H1 (cell line): Measurements from ENCODE around the gene NELL1. TPM values are rescaled to one million over a fixed set of nuclear protein-coding genes. Genes with fewer than 3 reads are reported as not detected.
A peak's percentile ranks its signal among the peaks of the same experiment; 100 is the strongest.

Source experiments
- CTCF ChIA-PET: fragments of 300-600 bp; sonication (Branson Sonifier 250); formaldehyde crosslinking; loops from one replicate; lab custom pipeline; 2021; ENCODE audit not compliant: partially characterized antibody; lab: Charles Lee
- POLR2A ChIA-PET: fragments of 300-600 bp; sonication (Branson Sonifier 250); formaldehyde crosslinking; loops from one replicate; lab custom pipeline; 2021; ENCODE audit warnings: inconsistent platforms; ENCODE audit not compliant: partially characterized antibody; lab: Charles Lee
- DNase-seq, 2 experiments: peaks; one replicate each; pipeline versions ENCODE4 v3.0.0 to v3.0.0-alpha.2; 2010 to 2022; ENCODE audit warnings: low spot score in 2 of 2, low read depth in 1 of 2, mixed read lengths in 1 of 2
- FAIRE-seq: peaks from 2 replicates; lab custom pipeline; 2011; peaks lifted over from hg19 to GRCh38; lab: Jason Lieb, UNC
- H2AFZ ChIP-seq: 2 replicates; pipeline ENCODE4 v1.8.1; 2012; ENCODE audit warnings: low read length, inconsistent platforms
- H2AK5ac ChIP-seq: 2 replicates; pipeline ENCODE4 v1.6.1; 2013; ENCODE audit warnings: low read depth, low read length
- H2BK120ac ChIP-seq: replicated peaks from 2 replicates; pipeline ENCODE3; 2013; ENCODE audit warnings: low read depth, low read length, inconsistent platforms
- H2BK12ac ChIP-seq: 2 replicates; pipeline ENCODE4 v1.6.1; 2013; ENCODE audit warnings: low read depth, low read length
- H2BK15ac ChIP-seq: 2 replicates; pipeline ENCODE4 v1.6.1; 2013; ENCODE audit warnings: low read length
- H2BK20ac ChIP-seq: 2 replicates; pipeline ENCODE4 v1.6.1; 2013; ENCODE audit warnings: low read length
- H2BK5ac ChIP-seq: 2 replicates; pipeline ENCODE4 v1.6.1; 2013; ENCODE audit warnings: low read depth, low read length
- H3K14ac ChIP-seq: 2 replicates; pipeline ENCODE4 v1.6.1; 2013; ENCODE audit warnings: inconsistent platforms; ENCODE audit not compliant: insufficient read length
- H3K18ac ChIP-seq: 2 replicates; pipeline ENCODE4 v1.6.1; 2013; ENCODE audit warnings: low read length; ENCODE audit errors: extremely low read depth
- H3K23ac ChIP-seq: 2 replicates; pipeline ENCODE4 v1.6.1; 2013; ENCODE audit warnings: inconsistent platforms; ENCODE audit not compliant: insufficient read length
- H3K23me2 ChIP-seq: 2 replicates; pipeline ENCODE4 v1.6.1; 2013; ENCODE audit warnings: low read depth, low read length
- H3K27ac ChIP-seq: 2 replicates; pipeline ENCODE4 v1.6.1; 2011; ENCODE audit warnings: low read depth, low read length, inconsistent platforms
- H3K27me3 ChIP-seq, 4 experiments: replicated peaks in 1 of 4; 1 replicate in 1 of 4; 2 replicates in 3 of 4; pipeline versions ENCODE4 v1.6.1 to v1.8.1; 2011 to 2013; ENCODE audit warnings: low read length in 3 of 4, mild to moderate bottlenecking in 3 of 4, inconsistent platforms in 2 of 4, mixed read lengths in 2 of 4, moderate library complexity in 1 of 4; ENCODE audit not compliant: control insufficient read depth in 3 of 4, insufficient read depth in 3 of 4; ENCODE audit errors: extremely low read depth in 1 of 4
- H3K36me3 ChIP-seq, 4 experiments: 2 replicates each; pipeline versions ENCODE4 v1.6.1 to v1.8.1; 2011 to 2013; ENCODE audit warnings: mild to moderate bottlenecking in 4 of 4, low read length in 3 of 4, moderate library complexity in 2 of 4, control low read depth in 1 of 4, inconsistent platforms in 1 of 4; ENCODE audit not compliant: insufficient read depth in 4 of 4, control insufficient read depth in 2 of 4
- H3K4ac ChIP-seq: replicated peaks from 2 replicates; pipeline ENCODE3; 2013; ENCODE audit warnings: low read length, low read depth, mixed read lengths, inconsistent platforms; ENCODE audit not compliant: insufficient read length
- H3K4me1 ChIP-seq, 4 experiments: replicated peaks in 1 of 4; 1 replicate in 1 of 4; 2 replicates in 3 of 4; pipeline versions ENCODE4 v1.6.1 to v1.8.1; 2011 to 2013; ENCODE audit warnings: low read length in 3 of 4, inconsistent platforms in 2 of 4, mixed read lengths in 1 of 4; ENCODE audit not compliant: insufficient read depth in 4 of 4, control insufficient read depth in 3 of 4
- H3K4me2 ChIP-seq, 2 experiments: 2 replicates each; pipeline versions ENCODE4 v1.6.1 to v1.8.1; 2011 to 2013; ENCODE audit warnings: low read depth in 2 of 2, low read length in 2 of 2, control low read depth in 1 of 2, inconsistent platforms in 1 of 2, mild to moderate bottlenecking in 1 of 2; ENCODE audit not compliant: insufficient read depth in 1 of 2
- H3K4me3 ChIP-seq, 4 experiments: fragments of 200-600, 300-600 bp in 1 of 4; sonication (generic), shearing (Covaris generic), sonication (Bioruptor Twin) in 1 of 4; 2 replicates each; pipeline versions ENCODE4 v1.5.1 to v1.8.1; 2011 to 2016; ENCODE audit warnings: low read length in 4 of 4, low read depth in 3 of 4, control low read depth in 2 of 4, inconsistent platforms in 2 of 4, mild to moderate bottlenecking in 2 of 4, mixed read lengths in 1 of 4, moderate library complexity in 1 of 4; ENCODE audit not compliant: insufficient read depth in 2 of 4; ENCODE audit errors: extremely low read depth in 1 of 4
- H3K56ac ChIP-seq: replicated peaks from 2 replicates; pipeline ENCODE3; 2013; ENCODE audit warnings: low read depth, mild to moderate bottlenecking, mixed read lengths, low read length, inconsistent platforms; ENCODE audit not compliant: insufficient read length
- H3K79me1 ChIP-seq: 2 replicates; pipeline ENCODE4 v1.6.1; 2013; ENCODE audit warnings: low read depth, low read length, control low read depth
- H3K79me2 ChIP-seq, 2 experiments: 2 replicates each; pipeline versions ENCODE4 v1.6.1 to v1.8.1; 2012 to 2013; ENCODE audit warnings: low read length in 2 of 2, mild to moderate bottlenecking in 2 of 2, inconsistent platforms in 1 of 2; ENCODE audit not compliant: insufficient read depth in 2 of 2, control insufficient read depth in 1 of 2
- H3K9ac ChIP-seq, 4 experiments: replicated peaks in 1 of 4; 1 replicate in 1 of 4; 2 replicates in 3 of 4; pipeline versions ENCODE4 v1.6.1 to v1.8.1; 2011 to 2013; ENCODE audit warnings: low read depth in 3 of 4, low read length in 3 of 4, control low read depth in 2 of 4, mild to moderate bottlenecking in 2 of 4, moderate library complexity in 2 of 4, inconsistent platforms in 1 of 4; ENCODE audit errors: extremely low read depth in 1 of 4
- H3K9me3 ChIP-seq, 2 experiments: 2 replicates each; pipeline versions ENCODE4 v1.6.1 to v1.8.1; 2012 to 2013; ENCODE audit warnings: mild to moderate bottlenecking in 2 of 2, moderate library complexity in 2 of 2, control low read depth in 1 of 2, inconsistent platforms in 1 of 2, low read depth in 1 of 2, low read length in 1 of 2, mixed read lengths in 1 of 2; ENCODE audit not compliant: insufficient read depth in 2 of 2
- H4K20me1 ChIP-seq, 2 experiments: replicated peaks in 1 of 2; 2 replicates each; pipeline versions ENCODE3 to v1.8.1; 2011 to 2013; ENCODE audit warnings: inconsistent platforms in 2 of 2, low read length in 2 of 2, mild to moderate bottlenecking in 1 of 2; ENCODE audit not compliant: insufficient read depth in 2 of 2, control insufficient read depth in 1 of 2
- H4K5ac ChIP-seq: 2 replicates; pipeline ENCODE4 v1.6.1; 2013; ENCODE audit warnings: low read length, low read depth, mixed read lengths, inconsistent platforms; ENCODE audit not compliant: insufficient read length
- H4K8ac ChIP-seq: 2 replicates; pipeline ENCODE4 v1.8.0; 2013; ENCODE audit warnings: mild to moderate bottlenecking, moderate library complexity, low read length, inconsistent platforms; ENCODE audit not compliant: insufficient read depth; ENCODE audit errors: extremely low read depth
- H4K91ac ChIP-seq: replicated peaks from 2 replicates; pipeline ENCODE3; 2013; ENCODE audit warnings: low read length, mixed read lengths, inconsistent platforms; ENCODE audit not compliant: insufficient read length
- GABPA ChIP-seq: IDR thresholded peaks from 2 replicates; pipeline ENCODE4 v1.6.1; 2011; ENCODE audit warnings: mild to moderate bottlenecking, low read length, moderate library complexity, borderline replicate concordance; ENCODE audit not compliant: insufficient read depth
- JUN ChIP-seq: IDR thresholded peaks from 2 replicates; pipeline ENCODE4 v1.6.1; 2011; ENCODE audit warnings: low read depth, mild to moderate bottlenecking, improper control_type of control experiment, low read length
- POU5F1 ChIP-seq: IDR thresholded peaks from 2 replicates; pipeline ENCODE4 v1.6.1; 2011; ENCODE audit warnings: low read depth, mild to moderate bottlenecking, low read length, moderate library complexity
- RAD21 ChIP-seq, 2 experiments: IDR thresholded peaks in 1 of 2; conservative IDR thresholded peaks in 1 of 2; 2 replicates each; pipeline ENCODE4 v1.6.1; 2011; ENCODE audit warnings: low read depth in 2 of 2, low read length in 2 of 2, improper control_type of control experiment in 1 of 2, inconsistent platforms in 1 of 2, mild to moderate bottlenecking in 1 of 2, moderate library complexity in 1 of 2
- WGBS, 2 experiments: shearing (Covaris generic) in 1 of 2; methylation state at CpG; one replicate each; pipeline versions ENCODE4 v1.1.6 to v1.1.7; 2013 to 2015; ENCODE audit warnings: low lambda C conversion rate in 2 of 2, mixed read lengths in 2 of 2, inconsistent platforms in 1 of 2, low coverage in 1 of 2, missing lambda C conversion rate in 1 of 2; ENCODE audit not compliant: insufficient replicate concordance in 2 of 2, insufficient coverage in 1 of 2, insufficient read length in 1 of 2; ENCODE audit errors: extremely low coverage in 1 of 2, missing lambda C conversion rate in 1 of 2; 5-methylcytosine and 5-hydroxymethylcytosine counted together
- polyA plus RNA-seq, 7 experiments: library from polyadenylated mRNA; depleted of rRNA in 3 of 7; stranded (reverse) in 5 of 7; unstranded in 2 of 7; fragments of >200 nt in 5 of 7; fragments of 200-250 nt in 2 of 7; gene quantifications; 1 replicate in 5 of 7; 2 replicates in 1 of 7; 4 replicates in 1 of 7; pipeline versions ENCODE4 v1.2.1 to v1.2.3, GENCODE V29; 2011 to 2013; ENCODE audit warnings: missing spikeins in 2 of 7, mixed read lengths in 2 of 7
- total RNA-seq: library from RNA; stranded (reverse); fragmentation: NEBNext Ultra II Directional; extraction: Animal tissue kit (Norgen Biotek cat#: 25700); gene quantifications from 2 replicates; pipeline ENCODE4 v1.2.1, GENCODE V29; 2021

NELL1 gene
- total and polyA plus RNA-seq, 2 of the 8 experiments (the other 6 are each of a cell fraction or from before 2014, with no cell fraction given): 0.21 TPM; not detected in 1

DNA sequence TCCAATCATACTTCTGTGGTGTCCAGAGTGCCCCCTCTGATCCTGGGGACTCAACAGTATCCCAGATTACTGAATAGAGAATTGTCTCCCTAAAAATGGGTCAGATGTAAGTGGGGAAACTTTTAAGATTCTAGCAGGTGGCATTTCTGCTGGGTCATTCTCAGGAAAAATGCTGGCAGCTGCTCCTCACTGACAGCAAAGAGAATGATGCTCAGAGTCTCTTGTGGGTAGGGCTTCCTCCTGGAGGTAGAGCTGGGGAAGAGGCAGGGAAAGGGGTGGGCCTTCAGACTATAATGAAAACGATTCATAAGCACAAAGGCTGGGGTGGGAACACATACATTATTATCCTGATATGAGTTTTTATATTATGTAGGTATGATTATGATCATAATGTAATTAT, 647.2 kb downstream of the NELL1 start:
- no peaks in the 10 kb centered on the region for H3K79me2 ChIP-seq
- no peak overlapping the region for H4K91ac ChIP-seq
- no peaks in the 10 kb centered on the region for H3K79me1 ChIP-seq
- DNase-seq (no peak), FAIRE-seq (no peak)
- H2BK20ac ChIP-seq: no peak overlapping the region
- H3K4ac ChIP-seq: no peak overlapping the region
- H3K4me1 ChIP-seq: peaks cover 0 to 1% (median 0%) of the 10 kb centered on the region in 4 experiments; a peak in 1 of 7 replicates
- no peak overlapping the region for H3K18ac ChIP-seq
- no peaks in the 10 kb centered on the region for H3K36me3 ChIP-seq
- no peaks in the 10 kb centered on the region for H3K27me3 ChIP-seq
- H4K20me1 ChIP-seq: no peaks in the 10 kb centered on the region
- no peak overlapping the region for H2AK5ac ChIP-seq
- H3K4me3 ChIP-seq: no peak overlapping the region
- H3K27ac ChIP-seq: no peak overlapping the region
- ChIA-PET CTCF (interaction anchor here (0.6 kb wide), 1 partner anchor 209 kb away, joined by 3 read pairs; no protein-coding TSS in a partner anchor), POLR2A (no interaction called here)
- no peak overlapping the region for H3K9ac ChIP-seq
- H3K4me2 ChIP-seq: no peak overlapping the region
- H2BK120ac ChIP-seq: no peak overlapping the region
- WGBS, 2 experiments: 61% methylated on average over 1 of the region's 1 CpG; no CpG with 5 or more reads in 1 of the 2 experiments
- no peak overlapping the region for H2BK12ac ChIP-seq
- no peak overlapping the region for H3K14ac ChIP-seq
- no peak overlapping the region for H4K8ac ChIP-seq
- TF ChIP-seq JUN (no peak), POU5F1 (no peak), RAD21 (IDR thresholded peaks at IDR 0.05 in 1 of 2, conservative IDR thresholded peaks at IDR 0.05 in 1 of 2; ENCODE audit: low read depth in 2 of 2, low read length in 2 of 2) (0 out of 4 replicates have a peak, but pooled peaks of 1 of the 2 experiments have one; percentile 2), GABPA (no peak)
- H2BK15ac ChIP-seq: no peak overlapping the region
- H4K5ac ChIP-seq: no peak overlapping the region
- H3K23me2 ChIP-seq: no peaks in the 10 kb centered on the region
- H2AFZ ChIP-seq: 0 out of 2 replicates have a peak overlapping the region, but pooled peaks have one; percentile 62
- H2BK5ac ChIP-seq: no peak overlapping the region
- no peak overlapping the region for H3K23ac ChIP-seq
- no peak overlapping the region for H3K56ac ChIP-seq
- H3K9me3 ChIP-seq: no peaks in the 10 kb centered on the region
